A549 (cell line): ENCODE measurements around the gene CT45A9.
"Not testable (repeated sequence)": the region's sequence is repeated elsewhere in the genome, so short reads cannot be mapped to it uniquely, and the experiment has no call there.

Experiments
- RFX5 ChIP-seq: fragments of 450-650 bp; IDR thresholded peaks from 2 replicates; pipeline ENCODE4 v1.7.1; 2014; ENCODE audit warnings: antibody characterized with exemption, mild to moderate bottlenecking, moderate library complexity
- TF ChIP-seq, protein P1 (sequence below): fragments of 450-650 bp; IDR thresholded peaks from 2 replicates; pipeline ENCODE4 v1.6.1; 2014; ENCODE audit warnings: antibody characterized with exemption

GRCh38 chrX:135882741-135883140, 11.1 kb upstream of the CT45A9 start:
- TF ChIP-seq RFX5 = not testable (repeated sequence)
- TF ChIP-seq, protein P1, sequence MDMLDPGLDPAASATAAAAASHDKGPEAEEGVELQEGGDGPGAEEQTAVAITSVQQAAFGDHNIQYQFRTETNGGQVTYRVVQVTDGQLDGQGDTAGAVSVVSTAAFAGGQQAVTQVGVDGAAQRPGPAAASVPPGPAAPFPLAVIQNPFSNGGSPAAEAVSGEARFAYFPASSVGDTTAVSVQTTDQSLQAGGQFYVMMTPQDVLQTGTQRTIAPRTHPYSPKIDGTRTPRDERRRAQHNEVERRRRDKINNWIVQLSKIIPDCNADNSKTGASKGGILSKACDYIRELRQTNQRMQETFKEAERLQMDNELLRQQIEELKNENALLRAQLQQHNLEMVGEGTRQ = not testable (repeated sequence)
